Measurements from ENCODE around the gene ATXN10.

GRCh38 chr22:45735273-45735672, 63.6 kb downstream of the ATXN10 start:
- TF ChIP-seq SUZ12 (IDR thresholded peaks at IDR 0.05) (no peak), FOXM1 (IDR thresholded peaks at IDR 0.05; ENCODE audit: borderline replicate concordance) (no peak), ELF4 (IDR thresholded peaks at IDR 0.05) (no peak), TARDBP (IDR thresholded peaks at IDR 0.05) (no peak), SP1 (IDR thresholded peaks at IDR 0.05) (no peak), BHLHE40 (IDR thresholded peaks at IDR 0.05; ENCODE audit: borderline replicate concordance) (no peak), NFRKB (IDR thresholded peaks at IDR 0.05) (no peak), PKNOX1 (IDR thresholded peaks at IDR 0.05) (no peak), L3MBTL2 (conservative IDR thresholded peaks at IDR 0.05) (no peak), HDGF (IDR thresholded peaks at IDR 0.05; ENCODE audit: borderline replicate concordance) (no peak), ZNF384 (IDR thresholded peaks at IDR 0.05) (no peak)
